Nasal cavity respiratory epithelium epithelial cell of viscerocranial mucosa (primary cell): ENCODE data around the gene SUPV3L1. TPM values are rescaled to one million over a fixed set of nuclear protein-coding genes. Genes with fewer than 3 reads are reported as not detected.

Source experiments
- total RNA-seq: library from RNA; depleted of rRNA; stranded (reverse); fragments of >200 nt; gene quantifications from 2 replicates; pipeline ENCODE4 v1.2.3, GENCODE V29; 2014

The SUPV3L1 gene
- total RNA-seq: 61.9 and 63.8 TPM in 2 replicates

DNA sequence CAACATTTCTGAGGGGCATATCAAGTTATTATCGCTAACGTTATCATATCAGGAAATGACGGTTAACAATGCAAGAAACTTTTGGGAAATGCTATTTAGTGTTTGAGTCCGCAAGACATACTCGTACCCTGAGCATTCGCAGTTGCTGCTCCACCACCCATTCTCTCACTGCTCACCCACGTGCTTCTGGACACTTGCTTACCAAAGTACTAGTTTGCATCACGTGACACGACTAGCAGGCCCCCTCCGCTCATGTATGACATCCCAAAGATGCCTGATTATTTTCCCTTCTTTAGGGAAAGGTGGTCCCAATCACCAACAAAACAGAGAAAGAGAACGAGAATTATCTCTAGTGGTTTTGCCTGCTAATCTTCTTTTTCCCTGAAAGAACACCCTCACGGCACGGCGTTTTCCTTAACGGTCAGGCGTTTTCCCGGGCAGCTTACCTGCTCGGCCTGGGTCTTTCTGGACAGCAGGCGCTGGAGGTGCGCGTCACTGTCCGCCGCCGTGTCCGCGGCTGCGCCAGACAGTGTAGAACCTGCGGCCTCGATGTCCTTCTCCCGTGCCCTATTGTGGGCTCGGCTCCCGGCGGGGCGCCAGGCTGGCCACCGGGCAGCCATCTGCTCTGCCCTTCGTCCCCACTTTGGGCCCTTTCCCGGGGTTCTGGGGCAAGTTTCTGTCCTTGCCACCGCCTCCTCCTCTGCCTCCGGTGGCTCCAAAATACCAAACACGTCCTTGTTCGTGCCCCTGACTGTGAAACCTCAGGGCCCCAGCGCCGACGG, at the start of gene SUPV3L1:
Gene SUPV3L1 (plus strand): TSS at position 492 of the 782 bp plus-strand sequence. CDS start 58 bp downstream, at position 550.

DNA sequence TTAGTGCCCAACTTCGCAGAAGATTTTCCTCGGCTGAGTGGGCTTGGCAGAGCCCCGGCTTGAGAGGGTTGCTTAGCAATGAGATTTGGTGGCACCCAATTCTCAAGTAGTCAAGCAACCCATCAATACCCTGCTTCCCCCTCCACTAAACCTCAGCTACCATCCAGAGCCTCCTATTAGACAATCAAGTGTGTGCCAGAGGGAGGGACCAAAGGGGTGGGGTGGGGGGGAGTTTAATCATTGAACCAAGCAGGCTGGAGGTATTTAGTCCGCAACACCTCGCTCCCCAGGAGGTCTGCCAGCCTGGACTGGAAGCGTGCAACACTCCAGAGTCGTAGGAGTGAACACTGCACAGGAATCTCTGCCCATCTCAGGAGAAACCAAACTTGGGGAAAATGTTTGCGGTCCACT, 40.0 kb downstream of the SUPV3L1 start, which contains the start of gene HKDC1:
Gene HKDC1 (plus strand): TSS at position 292 of the 411 bp plus-strand sequence. CDS start 104 bp downstream, at position 396.

Other genes with a start within 250 kb of the SUPV3L1 start
- gene DDX21, start 224.1 kb upstream of the SUPV3L1 start, total RNA-seq: 215 and 244 TPM in 2 replicates
- 15.7 and 34.8 TPM in 2 replicates for gene KIFBP, start 191.4 kb upstream of the SUPV3L1 start, total RNA-seq
- 0.93 and 1.7 TPM in 2 replicates for gene SRGN, start 92.1 kb upstream of the SUPV3L1 start, total RNA-seq
- 59.1 and 79.2 TPM in 2 replicates for gene VPS26A, start 56.1 kb upstream of the SUPV3L1 start, total RNA-seq
- gene HKDC1, start 40.1 kb downstream of the SUPV3L1 start, total RNA-seq: 2.4 and 14.7 TPM in 2 replicates
- 125 and 333 TPM in 2 replicates for gene HK1, start 98.3 kb downstream of the SUPV3L1 start, total RNA-seq
- 0.07 TPM in 1 of 2 replicates, not detected in the other for gene TACR2, start 236.7 kb downstream of the SUPV3L1 start, total RNA-seq